Liver (tissue), 3 donors: Measurements from ENCODE around the gene RAB43.

Experiments
- CTCF ChIP-seq: fragments of 150-350 bp; IDR thresholded peaks from 2 replicates; pipeline ENCODE4 v1.5.1; 2017; ENCODE audit warnings: improper control_type of control experiment, low read depth, low read length; ENCODE audit not compliant: missing input control
- JUND ChIP-seq, 2 donors: IDR thresholded peaks; 2 replicates each; pipeline ENCODE4 v1.6.1; 2016; ENCODE audit warnings: antibody characterized with exemption in 2 of 2
- MAX ChIP-seq: IDR thresholded peaks from 2 replicates; pipeline ENCODE4 v1.6.1; 2016; ENCODE audit warnings: antibody characterized with exemption
- NR2F2 ChIP-seq: IDR thresholded peaks from 2 replicates; pipeline ENCODE4 v1.6.1; 2016; ENCODE audit warnings: antibody characterized with exemption
- RAD21 ChIP-seq, 2 donors: IDR thresholded peaks; 2 replicates each; pipeline ENCODE4 v1.6.1; 2016; ENCODE audit warnings: antibody characterized with exemption in 2 of 2, mild to moderate bottlenecking in 2 of 2
- REST ChIP-seq: IDR thresholded peaks from 2 replicates; pipeline ENCODE4 v1.6.1; 2016; ENCODE audit warnings: antibody characterized with exemption, mild to moderate bottlenecking
- RXRA ChIP-seq, 2 donors: IDR thresholded peaks; 2 replicates each; pipeline ENCODE4 v1.6.1; 2017 to 2018; ENCODE audit warnings: antibody characterized with exemption in 2 of 2, mild to moderate bottlenecking in 1 of 2
- SP1 ChIP-seq: IDR thresholded peaks from 2 replicates; pipeline ENCODE4 v1.6.1; 2018; ENCODE audit warnings: antibody characterized with exemption, mild to moderate bottlenecking
- YY1 ChIP-seq: IDR thresholded peaks from 2 replicates; pipeline ENCODE4 v1.6.1; 2016; ENCODE audit warnings: antibody characterized with exemption, mild to moderate bottlenecking
- donor health status: healthy.
- donor health status: healthy.

- TF ChIP-seq CTCF (no peak), RAD21 (IDR thresholded peaks at IDR 0.05) (no peak), NR2F2 (no peak), MAX (no peak), YY1 (no peak), SP1 (no peak), REST (no peak), RXRA (IDR thresholded peaks at IDR 0.05) (no peak), JUND (IDR thresholded peaks at IDR 0.05) (no peak)
Observed at GRCh38 chr3:129084501-129084900, 37.1 kb downstream of the RAB43 start.
